Karpas-422 (cell line): ENCODE results near the gene KRT76. TPM values are rescaled to one million over a fixed set of nuclear protein-coding genes. Genes with fewer than 3 reads are reported as not detected.

Source experiments
- DNase-seq: peaks from one replicate; pipeline ENCODE4 v3.0.0-alpha.2; 2015
- H2AFZ ChIP-seq: fragments of 200-600 bp; sonication (generic); 2 replicates; pipeline ENCODE4 v1.6.1; 2014; ENCODE audit warnings: antibody characterized with exemption, low read length, mixed read lengths
- H3K27ac ChIP-seq: fragments of 200-600 bp; sonication (generic); 2 replicates; pipeline ENCODE4 v1.5.1; 2014; ENCODE audit warnings: mild to moderate bottlenecking, low read length, moderate library complexity
- H3K27me3 ChIP-seq: fragments of 200-600 bp; sonication (generic); 2 replicates; pipeline ENCODE4 v1.6.1; 2014; ENCODE audit warnings: low read length, mixed read lengths
- H3K36me3 ChIP-seq: fragments of 200-600 bp; sonication (generic); 2 replicates; pipeline ENCODE4 v1.6.1; 2014; ENCODE audit warnings: low read length, mixed read lengths; ENCODE audit not compliant: insufficient read depth
- H3K4me1 ChIP-seq: fragments of 200-600 bp; sonication (generic); 2 replicates; pipeline ENCODE4 v1.6.1; 2014; ENCODE audit warnings: mild to moderate bottlenecking, low read length, mixed read lengths
- H3K4me2 ChIP-seq: fragments of 200-600 bp; sonication (generic); 2 replicates; pipeline ENCODE4 v1.6.1; 2014; ENCODE audit warnings: low read length, low read depth, mild to moderate bottlenecking; ENCODE audit not compliant: poor library complexity, severe bottlenecking
- H3K4me3 ChIP-seq: fragments of 200-600 bp; sonication (generic); 2 replicates; pipeline ENCODE4 v1.5.1; 2014; ENCODE audit warnings: mild to moderate bottlenecking, antibody characterized with exemption, low read length, mixed read lengths
- H3K79me2 ChIP-seq: fragments of 200-600 bp; sonication (generic); 2 replicates; pipeline ENCODE4 v1.6.1; 2014; ENCODE audit warnings: mild to moderate bottlenecking, low read length, mixed read lengths
- H3K9ac ChIP-seq: fragments of 200-600 bp; sonication (generic); 2 replicates; pipeline ENCODE4 v1.6.0; 2014; ENCODE audit warnings: low read length
- H3K9me2 ChIP-seq: fragments of 200-600 bp; sonication (generic), shearing (Covaris generic); replicated peaks from 2 replicates; pipeline ENCODE4 v1.6.0; 2014; ENCODE audit warnings: mild to moderate bottlenecking, low read length, moderate library complexity; ENCODE audit not compliant: insufficient read depth
- H3K9me3 ChIP-seq: fragments of 300-700, 200-600 bp; sonication (generic); 2 replicates; pipeline ENCODE4 v1.6.1; 2014; ENCODE audit warnings: low read length, mixed read lengths
- H4K20me1 ChIP-seq: fragments of 200-600 bp; sonication (generic); 2 replicates; pipeline ENCODE4 v1.6.1; 2014; ENCODE audit warnings: mild to moderate bottlenecking, antibody characterized with exemption, low read length, low read depth; ENCODE audit not compliant: insufficient read depth
- total RNA-seq: library from RNA; depleted of rRNA; stranded (reverse); fragments of >200 nt; shearing (Covaris generic); gene quantifications from 2 replicates; pipeline ENCODE4 v1.2.3, GENCODE V29; 2014; ENCODE audit warnings: low replicate concordance

The KRT76 gene
- total RNA-seq, 1 experiment from 2014 or later: not detected

GRCh38 chr12:52820521-52820920 lies 43.4 kb upstream of the KRT76 start:
- Histone ChIP-seq H3K9me3 (no peaks in the 10 kb centered on the region), H3K9me2 (no peaks in the 10 kb centered on the region), H3K79me2 (no peaks in the 10 kb centered on the region), H4K20me1 (no peaks in the 10 kb centered on the region), H3K9ac (no peak overlapping the region), H3K27ac (no peak overlapping the region), H2AFZ (no peak overlapping the region), H3K4me1 (no peaks in the 10 kb centered on the region), H3K36me3 (no peaks in the 10 kb centered on the region), H3K27me3 (no peaks in the 10 kb centered on the region), H3K4me3 (no peak overlapping the region), H3K4me2 (no peak overlapping the region)
- DNase-seq: no peak

GRCh38 chr12:52819731-52820510 lies 42.8 kb upstream of the KRT76 start:
- no peaks in the 10 kb centered on the region for H3K9me2 ChIP-seq
- no peaks in the 10 kb centered on the region for H3K79me2 ChIP-seq
- H3K4me3 ChIP-seq: no peak overlapping the region
- no peaks in the 10 kb centered on the region for H4K20me1 ChIP-seq
- H3K9ac ChIP-seq: no peak overlapping the region
- no peak overlapping the region for H3K4me2 ChIP-seq
- no peak overlapping the region for H3K27ac ChIP-seq
- H2AFZ ChIP-seq: no peak overlapping the region
- no peaks in the 10 kb centered on the region for H3K36me3 ChIP-seq
- no peaks in the 10 kb centered on the region for H3K9me3 ChIP-seq
- H3K4me1 ChIP-seq: no peaks in the 10 kb centered on the region
- DNase-seq: no peak
- no peaks in the 10 kb centered on the region for H3K27me3 ChIP-seq

- no peaks in the 10 kb centered on the region for H3K36me3 ChIP-seq
- no peak overlapping the region for H3K9ac ChIP-seq
- H3K27ac ChIP-seq: no peak overlapping the region
- H3K9me3 ChIP-seq: no peaks in the 10 kb centered on the region
- H3K79me2 ChIP-seq: no peaks in the 10 kb centered on the region
- H3K4me3 ChIP-seq: no peak overlapping the region
- no peak overlapping the region for H3K4me2 ChIP-seq
- H3K4me1 ChIP-seq: no peaks in the 10 kb centered on the region
- H3K27me3 ChIP-seq: no peaks in the 10 kb centered on the region
- no peaks in the 10 kb centered on the region for H4K20me1 ChIP-seq
- DNase-seq: no peak
- no peaks in the 10 kb centered on the region for H3K9me2 ChIP-seq
- H2AFZ ChIP-seq: no peak overlapping the region
These were observed 41.8 kb upstream of the KRT76 start for GRCh38 chr12:52818887-52819420.

GRCh38 chr12:52818388-52818787 lies 41.2 kb upstream of the KRT76 start:
- Histone ChIP-seq H3K9me3 (no peaks in the 10 kb centered on the region), H3K27ac (no peak overlapping the region), H3K4me3 (no peak overlapping the region), H3K9ac (no peak overlapping the region), H3K4me2 (no peak overlapping the region), H3K27me3 (no peaks in the 10 kb centered on the region), H4K20me1 (no peaks in the 10 kb centered on the region), H3K36me3 (no peaks in the 10 kb centered on the region), H2AFZ (no peak overlapping the region), H3K79me2 (no peaks in the 10 kb centered on the region), H3K4me1 (no peaks in the 10 kb centered on the region; the same call in 1 of the 2 replicates), H3K9me2 (no peaks in the 10 kb centered on the region)
- no peak for DNase-seq

GRCh38 chr12:52817699-52818238 lies 40.6 kb upstream of the KRT76 start:
- H3K27me3 ChIP-seq: no peaks in the 10 kb centered on the region
- H3K4me2 ChIP-seq: no peak overlapping the region
- no peaks in the 10 kb centered on the region for H3K9me2 ChIP-seq
- no peak overlapping the region for H3K9ac ChIP-seq
- H3K9me3 ChIP-seq: no peaks in the 10 kb centered on the region
- H3K4me1 ChIP-seq: peaks cover 6% of the 10 kb centered on the region
- no peaks in the 10 kb centered on the region for H3K36me3 ChIP-seq
- no peak overlapping the region for H2AFZ ChIP-seq
- H4K20me1 ChIP-seq: no peaks in the 10 kb centered on the region
- H3K79me2 ChIP-seq: no peaks in the 10 kb centered on the region
- H3K27ac ChIP-seq: no peak overlapping the region
- no peak overlapping the region for H3K4me3 ChIP-seq
- DNase-seq: no peak

- H3K4me2 ChIP-seq: no peak overlapping the region
- H2AFZ ChIP-seq: no peak overlapping the region
- H3K9ac ChIP-seq: no peak overlapping the region
- no peaks in the 10 kb centered on the region for H4K20me1 ChIP-seq
- H3K27me3 ChIP-seq: no peaks in the 10 kb centered on the region
- DNase-seq: no peak
- H3K79me2 ChIP-seq: no peaks in the 10 kb centered on the region
- H3K36me3 ChIP-seq: no peaks in the 10 kb centered on the region
- H3K4me1 ChIP-seq: peaks cover 11% of the 10 kb centered on the region
- no peak overlapping the region for H3K27ac ChIP-seq
- no peaks in the 10 kb centered on the region for H3K9me2 ChIP-seq
- no peak overlapping the region for H3K4me3 ChIP-seq
- H3K9me3 ChIP-seq: no peaks in the 10 kb centered on the region
These were observed 40.0 kb upstream of the KRT76 start for GRCh38 chr12:52817003-52817698.

GRCh38 chr12:52815676-52816588 lies 38.8 kb upstream of the KRT76 start:
- Histone ChIP-seq H3K9me2 (no peaks in the 10 kb centered on the region), H3K9ac (no peak overlapping the region), H3K27me3 (no peaks in the 10 kb centered on the region), H3K4me1 (peaks cover 11% of the 10 kb centered on the region), H3K79me2 (no peaks in the 10 kb centered on the region), H3K36me3 (no peaks in the 10 kb centered on the region), H3K27ac (no peak overlapping the region), H2AFZ (no peak overlapping the region), H3K4me3 (no peak overlapping the region), H4K20me1 (no peaks in the 10 kb centered on the region), H3K9me3 (no peaks in the 10 kb centered on the region), H3K4me2 (no peak overlapping the region)
- DNase-seq: no peak
